ENCODE data around the gene HNMT. TPM values are rescaled to one million over a fixed set of nuclear protein-coding genes. Genes with fewer than 3 reads are reported as not detected.
"Not testable (repeated sequence)": the region's sequence is repeated elsewhere in the genome, so short reads cannot be mapped to it uniquely, and the experiment has no call there.

The HNMT gene
- 9.7 and 9.8 TPM in 2 replicates for total RNA-seq (2014; rRNA removed; shearing (Covaris generic))

DNA sequence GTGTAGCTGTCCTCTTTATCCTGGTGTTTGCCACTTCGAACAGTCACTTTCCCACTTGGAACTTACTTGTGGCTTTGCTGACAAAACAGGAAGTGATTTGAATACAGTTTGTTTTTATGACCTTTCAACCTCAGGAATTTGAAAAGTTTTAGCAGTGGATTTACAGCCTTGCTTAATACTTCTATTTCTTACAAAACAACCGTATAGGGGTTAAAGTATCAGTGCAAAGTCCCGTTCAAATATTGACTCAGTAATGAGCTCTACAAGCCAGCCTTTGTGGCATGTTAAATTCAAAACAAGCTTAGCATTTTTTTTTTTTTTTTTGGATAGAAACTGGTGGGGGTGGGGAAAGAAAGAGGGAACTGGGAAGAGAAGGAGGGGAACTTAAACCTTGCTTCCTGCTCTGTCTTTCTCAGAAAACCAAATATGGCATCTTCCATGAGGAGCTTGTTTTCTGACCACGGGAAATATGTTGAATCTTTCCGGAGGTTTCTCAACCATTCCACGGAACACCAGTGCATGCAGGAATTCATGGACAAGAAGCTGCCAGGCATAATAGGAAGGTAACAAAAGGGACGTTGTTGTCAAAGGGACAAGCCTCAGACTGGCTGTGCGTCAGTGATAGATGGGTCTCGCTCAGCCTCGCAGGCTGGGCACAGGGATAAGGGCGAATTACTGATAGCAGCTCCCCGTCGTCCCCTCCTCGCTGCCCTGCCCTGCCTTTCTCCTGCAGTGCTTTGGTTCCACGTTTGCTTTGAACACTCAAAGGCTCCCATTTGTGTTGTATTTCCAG is at the start of gene HNMT:
TSS of gene HNMT (plus strand) at position 408 of the 793 bp plus-strand sequence. CDS start at position 427, 19 bp downstream.
- peak; percentile 80 for DNase-seq (ENCODE audit: low read depth)

GRCh38 chr2:137921105-137921880 is 43.0 kb upstream of the HNMT start:
- no peak for DNase-seq (ENCODE audit: low read depth)

- not testable (repeated sequence) for DNase-seq (ENCODE audit: low read depth)
Observed at GRCh38 chr2:137922171-137922570, 42.1 kb upstream of the HNMT start.

DNA sequence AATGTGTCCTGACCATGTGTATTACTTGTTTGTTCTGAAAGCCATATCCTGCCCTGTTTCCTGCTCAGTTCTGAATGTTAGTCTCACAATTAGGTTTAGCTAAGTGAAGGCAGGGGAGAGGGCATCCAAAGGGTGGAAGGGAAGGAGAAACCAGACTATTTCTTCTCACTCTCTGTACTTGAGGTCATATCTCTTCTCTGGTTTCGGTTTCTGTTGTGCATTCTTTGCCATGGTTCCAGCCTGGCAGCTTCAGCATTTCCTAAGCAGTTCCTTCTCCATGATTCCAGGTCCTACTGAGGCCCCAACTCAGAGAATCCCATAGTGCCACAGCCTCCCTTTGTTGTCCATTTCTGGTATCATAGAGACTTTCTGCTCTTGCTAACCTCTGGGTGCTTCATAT is 40.3 kb upstream of the HNMT start:
- DNase-seq (ENCODE audit: low read depth): peak; percentile 15

DNA sequence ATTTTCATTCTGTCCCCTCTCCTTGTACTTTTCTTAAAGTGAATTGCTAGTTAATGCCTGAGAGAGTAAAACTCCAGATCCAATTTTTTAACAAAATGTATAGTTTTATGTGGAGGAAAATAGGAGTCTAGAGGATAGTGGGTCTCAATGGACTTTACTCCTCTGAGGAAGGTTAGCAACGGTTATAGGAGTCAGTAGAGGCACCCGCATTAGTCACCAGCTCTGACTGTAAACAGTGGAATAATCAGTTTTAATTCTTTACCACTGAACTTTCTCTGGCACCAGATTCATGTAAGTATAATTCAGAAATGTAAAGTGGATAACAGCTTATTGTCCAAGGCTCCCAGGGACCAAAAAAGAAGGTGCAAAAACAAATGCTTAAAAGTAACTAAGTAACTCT is 38.7 kb upstream of the HNMT start:
- DNase-seq (ENCODE audit: low read depth): peak; percentile 38

GRCh38 chr2:137927846-137928245 is 36.4 kb upstream of the HNMT start:
- no peak for DNase-seq (ENCODE audit: low read depth)

DNA sequence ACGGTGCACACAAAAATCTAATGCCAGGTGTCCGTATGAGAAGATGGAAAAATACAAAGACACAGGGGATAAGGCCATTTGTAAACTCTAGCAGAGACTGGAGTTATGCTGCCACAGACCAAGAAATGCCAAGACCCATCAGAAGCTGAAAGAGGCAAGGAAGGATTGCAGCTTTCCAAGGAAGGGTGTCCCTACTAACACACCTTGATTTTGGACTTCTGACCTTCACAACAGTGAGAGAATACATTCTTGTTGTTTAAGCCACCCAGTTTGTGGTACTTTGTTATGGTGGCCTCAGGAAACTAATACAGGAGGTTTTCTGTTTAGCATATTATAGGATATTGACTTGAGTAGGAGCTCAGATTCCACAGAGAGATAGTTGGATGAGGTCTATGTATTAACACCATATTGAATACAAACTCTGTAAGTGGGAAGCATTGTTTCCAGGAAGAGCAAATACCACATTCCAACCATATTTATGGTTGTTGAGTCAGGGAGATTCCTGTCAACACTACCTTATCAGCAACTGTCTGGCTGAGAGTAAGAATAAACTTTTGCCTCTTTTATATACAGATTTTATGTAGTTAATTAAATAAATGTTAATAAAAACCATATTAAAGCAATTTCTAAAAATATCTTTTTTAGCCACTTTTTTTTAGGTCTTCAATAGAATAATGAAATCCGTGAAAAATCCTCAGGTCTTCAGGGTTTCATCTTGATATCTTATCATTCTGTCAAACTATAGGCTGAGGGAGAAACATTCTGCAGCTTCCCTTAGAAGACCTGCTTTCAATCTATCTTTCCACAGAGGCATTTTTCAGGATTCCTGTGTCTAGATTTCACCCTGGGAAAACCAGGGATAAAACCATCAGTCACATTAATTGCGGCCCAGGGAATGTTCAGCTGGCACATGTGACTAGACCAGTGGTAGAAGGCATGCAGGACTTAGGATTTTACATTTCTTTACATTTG is 35.4 kb upstream of the HNMT start:
- DNase-seq (ENCODE audit: low read depth): peak; percentile 83

DNA sequence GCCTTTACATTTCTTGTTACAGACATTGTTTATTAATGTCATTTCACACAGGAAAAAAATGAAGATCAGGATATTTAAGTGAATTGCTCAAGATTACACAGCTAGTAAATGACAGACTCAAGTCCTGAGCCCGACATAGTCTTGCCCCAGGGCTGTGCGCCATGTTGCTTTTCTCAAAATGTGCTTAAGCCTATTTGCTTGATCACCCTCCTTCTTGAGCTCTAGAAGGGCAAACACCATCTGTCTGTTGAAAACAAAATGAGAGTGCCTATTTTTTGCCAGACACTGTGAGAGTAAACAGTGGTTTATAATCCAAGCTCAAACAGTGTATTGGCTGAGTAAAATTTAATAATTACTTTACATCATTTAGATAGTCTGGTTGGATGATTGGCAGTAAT is 34.8 kb upstream of the HNMT start:
- DNase-seq (ENCODE audit: low read depth): peak; percentile 26

DNA sequence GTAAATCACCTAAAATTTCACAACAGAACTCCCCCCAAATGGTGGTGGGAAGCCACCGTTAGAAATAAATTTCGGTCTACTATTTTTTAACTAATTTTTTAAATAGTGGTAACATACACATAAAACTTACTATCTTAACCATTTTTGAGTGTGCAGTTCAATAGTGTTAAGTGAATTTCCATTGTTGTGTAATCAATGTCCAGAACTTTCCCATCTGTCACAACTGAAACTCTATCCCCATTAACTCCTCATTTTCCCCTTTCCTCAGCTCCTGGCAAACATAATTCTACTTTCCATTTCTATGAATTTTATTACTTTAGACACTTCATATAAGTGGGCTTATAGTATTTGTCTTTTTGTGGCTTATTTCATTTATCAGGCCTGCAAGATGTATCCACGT is 34.1 kb upstream of the HNMT start:
- DNase-seq (ENCODE audit: low read depth): no peak

DNA sequence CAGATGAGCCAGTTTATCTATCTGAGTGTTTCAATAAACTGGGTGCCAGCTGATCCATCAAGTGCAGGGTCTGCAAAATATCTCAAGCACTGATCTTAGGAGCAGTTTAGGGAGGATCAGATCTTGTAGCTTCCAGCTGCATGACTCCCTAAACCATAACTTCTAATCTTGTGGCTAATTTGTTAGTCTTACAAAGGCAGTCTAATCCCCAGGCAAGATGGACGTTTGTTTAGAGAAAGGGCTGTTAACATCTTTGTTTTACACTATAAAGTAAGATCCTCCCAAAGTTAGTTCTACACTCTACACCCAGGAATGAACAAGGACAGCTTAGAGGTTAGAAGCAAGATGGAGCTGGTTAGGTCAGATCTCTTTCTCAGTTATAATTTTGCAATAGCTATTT is 28.7 kb upstream of the HNMT start:
- DNase-seq (ENCODE audit: low read depth): peak; percentile 26

DNA sequence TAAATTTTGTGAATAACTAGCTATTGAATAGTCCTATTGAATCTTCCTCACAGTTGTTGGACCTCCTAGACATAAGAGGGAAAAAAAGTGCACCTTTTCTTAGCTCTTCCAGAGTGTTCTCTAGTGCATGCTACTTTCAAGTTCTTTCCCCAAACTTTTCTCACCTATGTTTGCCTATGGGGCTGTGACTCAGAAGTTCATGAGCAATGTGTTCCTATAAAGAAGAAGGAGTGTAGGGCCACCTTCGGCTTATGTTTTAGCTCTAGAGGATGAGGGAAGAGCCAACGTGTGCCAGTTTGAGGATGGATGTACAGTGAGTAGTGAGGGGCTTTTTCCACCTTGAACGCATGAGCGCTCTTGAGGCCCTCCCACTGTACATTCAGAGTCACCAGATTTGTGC is 27.0 kb upstream of the HNMT start:
- no peak for DNase-seq (ENCODE audit: low read depth)

- peak; percentile 20 for DNase-seq (ENCODE audit: low read depth)
Observed at GRCh38 chr2:137937778-137938177, 26.5 kb upstream of the HNMT start.

DNA sequence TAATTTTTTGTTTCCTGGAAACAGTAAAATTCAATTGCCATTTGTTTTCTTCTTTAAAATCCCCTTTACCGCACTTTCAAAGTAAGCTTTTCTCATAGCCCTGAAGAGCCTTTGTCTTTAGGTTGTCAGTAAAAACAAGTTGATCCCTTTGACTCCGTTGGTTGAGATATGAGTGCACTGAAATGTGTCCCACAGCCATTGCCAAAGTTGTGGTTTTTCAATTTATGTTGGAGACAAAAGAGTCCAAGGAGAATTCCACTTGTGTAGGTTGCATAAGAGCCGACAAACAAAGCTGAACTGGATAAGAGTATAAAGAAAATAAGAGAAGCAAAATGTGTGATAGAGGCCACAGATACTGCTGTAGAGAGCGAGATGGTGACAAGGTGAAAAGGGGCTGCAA is 26.1 kb upstream of the HNMT start:
- DNase-seq (ENCODE audit: low read depth): peak; percentile 55

- no peak for DNase-seq (ENCODE audit: low read depth)
Observed at GRCh38 chr2:137939026-137939425, 25.2 kb upstream of the HNMT start.

DNA sequence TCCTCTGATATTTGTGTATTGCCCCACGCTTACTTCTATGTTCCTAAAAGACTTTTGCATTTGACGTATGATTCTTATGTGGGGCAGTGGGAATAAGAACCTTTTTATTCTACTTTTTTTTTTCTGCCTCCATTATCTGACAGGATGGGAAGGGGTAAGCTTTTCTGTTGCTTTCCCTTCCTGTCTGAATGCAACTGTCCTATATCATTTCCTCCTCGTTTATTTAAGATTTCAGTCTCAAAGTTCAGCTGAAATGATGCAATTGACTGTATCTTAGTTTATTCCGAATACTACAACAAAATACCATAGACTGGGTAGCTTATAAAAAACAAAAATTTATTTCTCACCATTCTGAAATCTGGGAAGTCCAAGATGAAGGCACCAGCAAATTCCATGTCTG is 24.1 kb upstream of the HNMT start:
- DNase-seq (ENCODE audit: low read depth): no peak

DNA sequence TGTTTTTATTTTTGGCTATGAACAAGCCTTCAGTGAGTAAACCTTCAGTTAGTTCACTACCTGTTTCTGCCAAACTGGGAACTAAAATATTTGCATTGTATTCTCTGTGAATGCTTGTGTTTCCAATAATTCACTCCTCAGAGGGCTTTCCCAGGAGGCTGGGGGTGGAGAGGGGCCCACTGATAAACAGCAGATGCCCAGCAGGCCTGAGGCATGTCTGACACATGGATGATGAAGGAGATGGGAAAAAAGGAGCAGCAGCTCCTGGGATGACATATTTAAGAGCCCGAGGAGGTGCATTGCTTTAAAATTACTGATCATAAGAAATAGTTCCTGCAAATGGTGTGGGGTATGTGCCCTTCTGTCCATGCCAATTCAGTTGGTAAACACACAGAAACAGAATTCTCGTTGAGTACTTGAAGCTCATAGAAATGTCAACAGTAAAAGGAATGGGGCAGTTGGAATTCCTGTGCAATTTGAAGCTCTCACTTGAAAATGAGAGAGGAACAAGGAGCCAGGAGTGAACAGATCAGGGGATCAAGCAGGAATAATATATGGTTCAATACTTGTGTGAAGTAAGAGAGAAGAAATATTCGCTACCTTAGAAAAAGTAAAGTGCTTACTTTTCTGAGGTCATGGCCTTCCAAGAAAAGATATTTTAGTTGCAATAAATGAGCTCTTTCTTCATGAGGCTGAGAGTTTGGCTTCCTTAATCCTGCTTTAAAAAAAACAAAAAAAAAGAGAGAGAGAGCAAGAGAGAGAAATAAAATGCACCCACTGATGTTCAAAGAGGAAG is 22.0 kb upstream of the HNMT start:
- no peak for DNase-seq (ENCODE audit: low read depth)

- no peak for DNase-seq (ENCODE audit: low read depth)
Observed at GRCh38 chr2:137942833-137943677, 21.2 kb upstream of the HNMT start.

DNA sequence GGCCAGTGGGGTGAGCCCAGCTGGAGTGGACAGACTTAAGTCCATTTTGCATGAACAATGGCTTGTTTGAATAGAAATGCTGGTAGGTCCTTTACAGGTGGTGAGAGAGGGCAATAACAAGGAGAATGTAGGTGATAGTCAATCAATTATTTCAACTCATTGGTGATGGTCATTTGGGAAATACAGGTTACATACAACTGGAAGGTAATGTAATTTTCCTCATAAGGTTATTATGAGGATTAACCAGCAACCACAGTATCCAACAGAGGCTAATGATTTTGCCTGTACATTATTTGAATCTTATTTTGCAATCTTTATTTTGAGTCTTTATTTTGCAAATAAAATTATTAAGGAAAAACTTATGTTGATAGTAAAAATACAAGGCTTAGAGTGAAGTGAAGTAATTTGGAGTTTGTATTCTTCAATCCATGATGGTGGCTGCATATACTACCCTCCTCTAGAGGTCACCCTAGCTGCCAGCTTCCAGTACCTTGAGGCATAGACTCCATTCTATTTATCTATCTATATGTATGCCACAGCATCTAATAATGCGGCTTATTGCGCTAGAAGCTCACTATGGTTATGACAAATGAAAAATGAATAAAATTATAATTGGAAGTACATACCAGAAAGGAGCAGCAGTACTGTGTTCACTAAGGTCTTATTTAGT is 20.5 kb upstream of the HNMT start:
- no peak for DNase-seq (ENCODE audit: low read depth)

DNA sequence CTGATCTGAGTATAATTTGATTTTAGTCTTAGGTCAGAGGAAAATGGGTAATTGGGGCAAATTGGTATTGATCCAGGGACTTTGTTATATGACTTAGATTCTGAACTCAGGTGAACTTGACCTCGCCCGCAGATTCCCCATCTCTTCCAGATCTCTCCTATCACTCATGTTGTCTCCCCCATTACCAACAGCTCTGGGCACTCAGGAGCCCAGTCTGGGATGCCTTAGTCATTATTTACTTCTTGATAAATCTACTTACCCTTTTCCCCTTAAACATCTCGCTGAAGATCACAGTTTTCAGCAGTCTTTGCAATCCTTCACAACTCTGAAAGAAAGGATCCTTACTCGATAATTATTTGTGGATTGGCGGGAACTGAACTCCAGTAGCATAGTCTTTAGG is 19.6 kb upstream of the HNMT start:
- no peak for DNase-seq (ENCODE audit: low read depth)

DNA sequence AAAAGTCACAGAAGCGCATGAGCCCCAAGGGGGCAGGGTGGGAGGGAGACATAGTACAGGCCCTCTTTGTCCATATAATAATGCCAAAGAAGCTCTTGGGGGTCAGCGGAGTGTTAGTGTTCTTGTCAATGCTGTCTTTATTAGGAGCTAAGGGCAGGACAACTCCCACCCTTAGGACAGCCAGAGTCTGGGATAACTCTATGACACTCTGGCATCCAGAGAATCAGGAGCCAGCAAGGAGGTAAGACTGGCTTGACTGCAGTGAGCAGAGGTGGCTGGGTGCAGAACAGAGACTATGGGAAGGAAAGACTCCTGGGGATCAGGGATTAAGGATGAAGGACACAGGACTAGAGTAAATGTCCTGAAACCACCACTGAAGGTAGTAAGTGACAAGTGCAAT is 19.0 kb upstream of the HNMT start:
- no peak for DNase-seq (ENCODE audit: low read depth)

All from M059J (cell line).